Endothelial cell of umbilical vein (primary cell): Measurements from ENCODE around the gene ACTN1. TPM values are rescaled to one million over a fixed set of nuclear protein-coding genes. Genes with fewer than 3 reads are reported as not detected.

Experiments used
- BruUV-seq: library from RNA; stranded (reverse); fragments of 400-500 nt; replicated peaks from 2 replicates; lab custom pipeline; 2021; lab: Mats Ljungman, UMichigan
- CTCF ChIA-PET: fragments of 300-600, 350-600 bp; sonication (Branson Sonifier 250); formaldehyde crosslinking; loops from one replicate; lab custom pipeline; 2021; ENCODE audit warnings: antibody characterized with exemption, inconsistent platforms; lab: Charles Lee
- POLR2A ChIA-PET: fragments of 300-600, 350-600 bp; sonication (Branson Sonifier 250); formaldehyde crosslinking; loops from one replicate; lab custom pipeline; 2021; ENCODE audit warnings: antibody characterized with exemption, inconsistent platforms; lab: Charles Lee
- DNase-seq: peaks from one replicate; pipeline ENCODE4 v3.0.0-alpha.2; 2011; ENCODE audit warnings: low read depth, low spot score
- FAIRE-seq: peaks from 2 replicates; lab custom pipeline; 2011; peaks lifted over from hg19 to GRCh38; lab: Jason Lieb, UNC
- H2AFZ ChIP-seq: 2 replicates; pipeline ENCODE4 v1.6.0; 2012; ENCODE audit warnings: low read depth, low read length, control low read depth, inconsistent platforms
- H3K27ac ChIP-seq: 2 replicates; pipeline ENCODE4 v1.5.1; 2011; ENCODE audit warnings: low read depth, mild to moderate bottlenecking, control low read depth, low read length, moderate library complexity; ENCODE audit not compliant: insufficient read depth
- H3K27me3 ChIP-seq, 2 experiments: 2 replicates each; pipeline versions ENCODE4 v1.6.0 to v1.6.1; 2011; ENCODE audit warnings: low read length in 2 of 2, mixed read lengths in 1 of 2; ENCODE audit not compliant: control insufficient read depth in 2 of 2, insufficient read depth in 2 of 2
- H3K36me3 ChIP-seq, 2 experiments: 2 replicates in 1 of 2; 3 replicates in 1 of 2; pipeline ENCODE4 v1.5.1; 2011; ENCODE audit warnings: low read length in 2 of 2, mild to moderate bottlenecking in 1 of 2, moderate library complexity in 1 of 2; ENCODE audit not compliant: control insufficient read depth in 2 of 2, insufficient read depth in 2 of 2; ENCODE audit errors: extremely low read depth in 1 of 2
- H3K4me1 ChIP-seq: 3 replicates; pipeline ENCODE4 v1.5.1; 2011; ENCODE audit warnings: mild to moderate bottlenecking, low read length; ENCODE audit not compliant: control insufficient read depth, insufficient read depth; ENCODE audit errors: extremely low read depth
- H3K4me2 ChIP-seq: 2 replicates; pipeline ENCODE4 v1.6.1; 2011; ENCODE audit warnings: low read length, control low read depth, mixed read lengths; ENCODE audit not compliant: insufficient read depth
- H3K4me3 ChIP-seq, 3 experiments: fragments of 200-600 bp in 1 of 3; sonication (generic), shearing (Covaris generic) in 1 of 3; replicated peaks in 1 of 3; 2 replicates each; pipeline ENCODE4 v1.5.1; 2011 to 2016; ENCODE audit warnings: control low read depth in 3 of 3, low read length in 3 of 3, mild to moderate bottlenecking in 2 of 3, inconsistent platforms in 1 of 3, low read depth in 1 of 3, moderate library complexity in 1 of 3; ENCODE audit not compliant: insufficient read depth in 1 of 3
- H3K79me2 ChIP-seq: 2 replicates; pipeline ENCODE4 v1.6.0; 2012; ENCODE audit warnings: low read length, inconsistent platforms; ENCODE audit not compliant: control insufficient read depth, insufficient read depth
- H3K9ac ChIP-seq: replicated peaks from 2 replicates; pipeline ENCODE3; 2011; ENCODE audit warnings: low read length, control low read depth; ENCODE audit not compliant: insufficient read depth; ENCODE audit errors: extremely low read depth
- H3K9me1 ChIP-seq: replicated peaks from 3 replicates; pipeline ENCODE4 v1.6.0; 2011; ENCODE audit warnings: mild to moderate bottlenecking, low read length; ENCODE audit not compliant: control insufficient read depth, insufficient read depth; ENCODE audit errors: extremely low read depth
- H3K9me3 ChIP-seq: replicated peaks from 2 replicates; pipeline ENCODE4 v1.5.1; 2012; ENCODE audit warnings: low read length, inconsistent platforms; ENCODE audit not compliant: control insufficient read depth, insufficient read depth
- H4K20me1 ChIP-seq: replicated peaks from 2 replicates; pipeline ENCODE3; 2011; ENCODE audit warnings: mild to moderate bottlenecking, low read length; ENCODE audit not compliant: control insufficient read depth, insufficient read depth; ENCODE audit errors: extremely low read depth
- CTCF ChIP-seq, 2 donors: IDR thresholded peaks; 1 replicate in 1 of 2; 2 replicates in 1 of 2; pipeline ENCODE4 v1.5.1; 2011; ENCODE audit warnings: low read length in 2 of 2, mild to moderate bottlenecking in 2 of 2, moderate library complexity in 2 of 2, control low read depth in 1 of 2, inconsistent platforms in 1 of 2, low read depth in 1 of 2; ENCODE audit not compliant: insufficient read depth in 1 of 2; ENCODE audit errors: extremely low read depth in 1 of 2
- EZH2 ChIP-seq: IDR thresholded peaks from 2 replicates; pipeline ENCODE4 v1.6.1; 2012; ENCODE audit warnings: borderline replicate concordance, low read depth, mild to moderate bottlenecking, moderate library complexity, low read length, inconsistent platforms; ENCODE audit not compliant: severe bottlenecking
- FOS ChIP-seq: IDR thresholded peaks from 2 replicates; pipeline ENCODE4 v1.6.1; 2011; ENCODE audit warnings: mild to moderate bottlenecking, low read length, moderate library complexity, borderline replicate concordance; ENCODE audit not compliant: insufficient read depth
- GATA2 ChIP-seq: IDR thresholded peaks from 2 replicates; pipeline ENCODE4 v1.7.0; 2011; ENCODE audit warnings: low read depth, mild to moderate bottlenecking, moderate library complexity, mixed read lengths, low read length; ENCODE audit not compliant: insufficient read length, insufficient read depth
- JUN ChIP-seq: IDR thresholded peaks from 2 replicates; pipeline ENCODE4 v1.6.1; 2011; ENCODE audit warnings: borderline replicate concordance, low read depth; ENCODE audit not compliant: insufficient read length, insufficient read depth
- MYC ChIP-seq: IDR thresholded peaks from one replicate; pipeline ENCODE4 v1.6.1; 2011; ENCODE audit warnings: mild to moderate bottlenecking, low read depth, low read length
- POLR2A ChIP-seq: IDR thresholded peaks from 2 replicates; pipeline ENCODE4 v1.6.1; 2012; ENCODE audit warnings: low read depth, mild to moderate bottlenecking, control low read depth, low read length
- POLR2AphosphoS5 ChIP-seq: IDR thresholded peaks from 2 replicates; pipeline ENCODE4 v1.6.1; 2012; ENCODE audit warnings: low read depth, mild to moderate bottlenecking, control low read depth, low read length, moderate library complexity; ENCODE audit not compliant: insufficient read depth
- dilution Hi-C: fragments of 300-500 bp; cut with MboI; formaldehyde crosslinking; loops from one replicate; pipeline ENCODE4 v1.15.0; 2019; ENCODE audit warnings: low sequenced_read_pairs; ENCODE audit not compliant: extremely low pct_ligation_motif_present
- intact Hi-C: fragments of 100-400 bp; cut with micrococcal nuclease; formaldehyde crosslinking; loops from one replicate; pipeline ENCODE4 v1.10.0; 2022
- polyA plus RNA-seq, 4 experiments: library from polyadenylated mRNA; depleted of rRNA in 3 of 4; stranded (reverse) in 3 of 4; unstranded in 1 of 4; fragments of >200 nt; gene quantifications; 2 replicates each; pipeline versions ENCODE4 v1.2.1 to v1.2.3, GENCODE V29; 2011 to 2012; ENCODE audit warnings: missing spikeins in 1 of 4
- total RNA-seq: library from RNA; stranded (reverse); gene quantifications from 2 replicates; pipeline ENCODE4 v1.2.3, GENCODE V29; 2021
- TF ChIP-seq, protein P1 (sequence below): IDR thresholded peaks from 2 replicates; pipeline ENCODE4 v1.6.1; 2011; ENCODE audit not compliant: insufficient read depth, insufficient read length

ACTN1 gene
- total and polyA plus RNA-seq, 2 donors (not counting 3 experiments of a cell fraction or from before 2014, with no cell fraction given) = 442 to 463 TPM

- intact Hi-C loops = no loop called here
- Histone ChIP-seq H3K9me3 (peaks cover 1% of the 10 kb centered on the region), H2AFZ (no peak overlapping the region), H3K4me1 (no peaks in the 10 kb centered on the region), H3K9ac (no peak overlapping the region), H3K4me2 (no peak overlapping the region), H3K9me1 (no peaks in the 10 kb centered on the region), H3K27me3 (no peaks in the 10 kb centered on the region), H3K4me3 (no peak overlapping the region), H4K20me1 (no peaks in the 10 kb centered on the region), H3K79me2 (no peaks in the 10 kb centered on the region), H3K27ac (no peak overlapping the region), H3K36me3 (no peaks in the 10 kb centered on the region)
- DNase-seq (no peak), FAIRE-seq (no peak)
- POLR2A ChIA-PET = no interaction called here
- CTCF ChIA-PET = interaction anchor here (1.4 to 6.9 kb wide), 3 partner anchors 16 to 247 kb away, joined by 4 to 83 read pairs (median 36); no protein-coding TSS in a partner anchor
- BruUV-seq = no TSS peak
- TF ChIP-seq POLR2A = no peak
- no peak for TF ChIP-seq EZH2
- no peak for TF ChIP-seq POLR2AphosphoS5
- no peak for TF ChIP-seq JUN
- no peak for TF ChIP-seq CTCF (IDR thresholded peaks at IDR 0.05; ENCODE audit: extremely low read depth in 1 of 2, insufficient read depth in 1 of 2, low read depth in 1 of 2, low read length in 2 of 2)
- no peak for TF ChIP-seq GATA2
- TF ChIP-seq, protein P1, sequence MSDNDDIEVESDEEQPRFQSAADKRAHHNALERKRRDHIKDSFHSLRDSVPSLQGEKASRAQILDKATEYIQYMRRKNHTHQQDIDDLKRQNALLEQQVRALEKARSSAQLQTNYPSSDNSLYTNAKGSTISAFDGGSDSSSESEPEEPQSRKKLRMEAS = no peak
- no peak for TF ChIP-seq FOS
- TF ChIP-seq MYC = no peak
- dilution Hi-C loops = no loop called here
Observed at GRCh38 chr14:68860771-68861170, 118.3 kb downstream of the ACTN1 start.
